Fibroblast of pulmonary artery (primary cell): ENCODE results near the gene CAMK1.

Experiments used
- DNase-seq: peaks from one replicate; pipeline ENCODE4 v3.0.0-alpha.2; 2010; ENCODE audit warnings: low read depth
- H3K4me3 ChIP-seq: replicated peaks from 2 replicates; pipeline ENCODE4 v1.5.1; 2011; ENCODE audit warnings: low read depth, mild to moderate bottlenecking, control low read depth, low read length, moderate library complexity
- CTCF ChIP-seq: IDR thresholded peaks from 2 replicates; pipeline ENCODE4 v1.5.1; 2011; ENCODE audit warnings: mild to moderate bottlenecking, control low read depth, low read length, inconsistent platforms; ENCODE audit errors: missing control alignments

CAMK1 gene

GRCh38 chr3:9721700-9722060 lies 48.1 kb downstream of the CAMK1 start:
- no peak for DNase-seq
- no peak for TF ChIP-seq CTCF
- H3K4me3 ChIP-seq: no peak overlapping the region

- DNase-seq: no peak
- TF ChIP-seq CTCF: no peak
- no peak overlapping the region for H3K4me3 ChIP-seq
These were observed 48.6 kb downstream of the CAMK1 start for GRCh38 chr3:9721015-9721699.

GRCh38 chr3:9718118-9718517 lies 51.6 kb downstream of the CAMK1 start:
- no peak for TF ChIP-seq CTCF
- no peak for DNase-seq
- no peak overlapping the region for H3K4me3 ChIP-seq

- no peak for TF ChIP-seq CTCF
- no peak for DNase-seq
- no peak overlapping the region for H3K4me3 ChIP-seq
These were observed 52.2 kb downstream of the CAMK1 start for GRCh38 chr3:9717563-9717962.

- H3K4me3 ChIP-seq: no peak overlapping the region
- TF ChIP-seq CTCF: no peak
- DNase-seq: no peak
These were observed 52.8 kb downstream of the CAMK1 start for GRCh38 chr3:9716801-9717555.

GRCh38 chr3:9715764-9716437 lies 53.8 kb downstream of the CAMK1 start:
- H3K4me3 ChIP-seq: no peak overlapping the region
- peak; percentile 93 for DNase-seq
- TF ChIP-seq CTCF: peak; percentile 99
